Nephron progenitor cell (in vitro differentiated cells): ENCODE measurements around the gene NMNAT2.

Source experiments
- DNase-seq: peaks from one replicate; pipeline ENCODE4 v3.0.0; 2021
- H3K27ac Mint-ChIP-seq: 2 replicates; pipeline ENCODE4 v1.8.0; 2021; ENCODE audit warnings: mild to moderate bottlenecking, moderate library complexity, mixed read lengths
- H3K27me3 Mint-ChIP-seq: 2 replicates; pipeline ENCODE4 v1.8.0; 2021; ENCODE audit warnings: mild to moderate bottlenecking, low read depth, mixed read lengths; ENCODE audit not compliant: poor library complexity
- H3K36me3 Mint-ChIP-seq: 2 replicates; pipeline ENCODE4 v1.8.0; 2021; ENCODE audit warnings: low read depth, mixed read lengths
- H3K4me1 Mint-ChIP-seq: 2 replicates; pipeline ENCODE4 v1.8.0; 2021; ENCODE audit warnings: mixed read lengths
- H3K4me3 Mint-ChIP-seq: 2 replicates; pipeline ENCODE4 v1.8.0; 2021; ENCODE audit warnings: mild to moderate bottlenecking, moderate library complexity, mixed read lengths
- H3K9me3 Mint-ChIP-seq: 2 replicates; pipeline ENCODE4 v1.8.0; 2021; ENCODE audit warnings: mild to moderate bottlenecking, moderate library complexity, mixed read lengths
- TF ChIP-seq, protein P1 (sequence below): fragments of 200-600 bp; sonication (generic); IDR thresholded peaks from 2 replicates; pipeline ENCODE4 v1.5.0; 2021; ENCODE audit warnings: antibody characterized with exemption

The NMNAT2 gene

DNA sequence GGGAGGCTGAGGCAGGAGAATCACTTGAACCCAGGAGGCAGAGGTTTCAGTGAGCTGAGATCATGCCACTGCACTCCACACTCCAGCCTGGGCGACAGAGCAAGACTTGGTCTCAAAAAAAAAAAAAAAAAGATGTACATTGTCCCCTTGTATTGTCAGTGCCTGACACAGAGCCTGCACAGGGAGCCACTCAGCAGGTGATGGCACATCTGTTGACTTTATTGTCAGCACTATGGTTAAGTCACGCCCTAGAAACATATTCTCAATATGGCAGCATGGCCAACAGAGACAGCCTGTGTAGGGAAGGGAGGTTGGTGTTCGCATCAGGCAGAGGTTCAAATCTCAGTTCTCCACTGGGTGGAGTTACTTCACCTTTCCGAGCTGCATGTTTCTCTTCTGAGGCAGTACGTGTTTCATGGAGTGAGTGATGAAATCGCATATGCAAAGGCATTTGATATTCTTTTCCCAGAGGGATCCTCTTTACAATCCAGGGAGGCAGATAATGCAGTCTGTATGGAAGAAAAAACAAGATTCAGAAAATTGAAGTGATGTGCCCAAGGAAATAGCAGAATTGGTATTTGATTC lies 211.6 kb downstream of the NMNAT2 start:
- H3K36me3 Mint-ChIP-seq: no peaks in the 10 kb centered on the region
- no peaks in the 10 kb centered on the region for H3K9me3 Mint-ChIP-seq
- TF ChIP-seq, protein P1, sequence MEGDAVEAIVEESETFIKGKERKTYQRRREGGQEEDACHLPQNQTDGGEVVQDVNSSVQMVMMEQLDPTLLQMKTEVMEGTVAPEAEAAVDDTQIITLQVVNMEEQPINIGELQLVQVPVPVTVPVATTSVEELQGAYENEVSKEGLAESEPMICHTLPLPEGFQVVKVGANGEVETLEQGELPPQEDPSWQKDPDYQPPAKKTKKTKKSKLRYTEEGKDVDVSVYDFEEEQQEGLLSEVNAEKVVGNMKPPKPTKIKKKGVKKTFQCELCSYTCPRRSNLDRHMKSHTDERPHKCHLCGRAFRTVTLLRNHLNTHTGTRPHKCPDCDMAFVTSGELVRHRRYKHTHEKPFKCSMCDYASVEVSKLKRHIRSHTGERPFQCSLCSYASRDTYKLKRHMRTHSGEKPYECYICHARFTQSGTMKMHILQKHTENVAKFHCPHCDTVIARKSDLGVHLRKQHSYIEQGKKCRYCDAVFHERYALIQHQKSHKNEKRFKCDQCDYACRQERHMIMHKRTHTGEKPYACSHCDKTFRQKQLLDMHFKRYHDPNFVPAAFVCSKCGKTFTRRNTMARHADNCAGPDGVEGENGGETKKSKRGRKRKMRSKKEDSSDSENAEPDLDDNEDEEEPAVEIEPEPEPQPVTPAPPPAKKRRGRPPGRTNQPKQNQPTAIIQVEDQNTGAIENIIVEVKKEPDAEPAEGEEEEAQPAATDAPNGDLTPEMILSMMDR: no peak
- H3K4me1 Mint-ChIP-seq: peaks cover 5% of the 10 kb centered on the region
- DNase-seq: no peak
- no peak overlapping the region for H3K4me3 Mint-ChIP-seq
- no peak overlapping the region for H3K27ac Mint-ChIP-seq
- peaks cover 4% of the 10 kb centered on the region for H3K27me3 Mint-ChIP-seq

DNA sequence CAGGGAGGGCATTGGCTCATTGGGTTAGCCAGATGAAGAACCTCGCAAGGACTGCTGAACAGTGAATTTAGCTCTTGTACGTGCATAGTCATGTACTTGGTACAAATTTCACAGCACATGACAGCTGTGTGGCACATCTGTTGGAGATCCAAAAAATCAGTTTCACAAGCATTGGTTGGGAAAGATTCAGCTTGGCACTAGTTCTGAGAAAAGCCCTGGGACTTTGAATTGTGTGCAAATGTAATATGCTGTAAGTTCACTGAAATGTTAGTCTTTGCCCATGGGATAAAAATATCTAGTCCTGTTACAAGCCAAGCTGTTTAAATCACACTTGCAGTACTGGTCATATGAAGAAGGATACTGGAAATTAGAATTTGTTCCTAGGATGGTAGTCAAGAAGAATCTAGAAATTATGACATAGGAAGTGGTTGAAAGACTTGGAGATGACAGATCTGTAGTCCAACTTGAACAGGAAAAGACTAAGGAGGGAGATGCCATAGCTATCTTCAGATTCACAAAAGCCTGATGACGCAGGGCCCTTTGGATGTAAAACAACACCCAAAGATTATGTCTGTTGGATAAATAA lies 212.9 kb downstream of the NMNAT2 start:
- no peaks in the 10 kb centered on the region for H3K36me3 Mint-ChIP-seq

DNA sequence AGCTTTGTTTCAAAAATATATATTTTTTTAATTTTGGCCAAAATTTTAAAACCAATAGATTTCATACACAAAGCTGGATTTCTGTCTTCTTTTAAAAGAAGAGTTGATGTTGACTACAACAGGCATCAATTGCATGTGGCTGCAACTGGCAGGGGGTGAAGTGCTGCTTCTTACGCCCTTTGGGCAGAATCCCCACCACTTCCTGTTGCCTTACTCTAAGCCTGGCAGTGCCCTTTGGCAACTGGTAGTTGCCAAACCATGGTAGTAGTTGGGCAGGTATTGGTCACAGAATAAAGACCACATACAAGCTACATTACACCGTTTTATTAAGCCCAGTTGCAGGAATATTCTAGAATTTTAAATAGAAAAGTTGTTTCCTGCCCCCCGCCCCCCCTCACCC lies 215.1 kb downstream of the NMNAT2 start:
- no peak overlapping the region for H3K27ac Mint-ChIP-seq
- TF ChIP-seq, protein P1: no peak
- H3K27me3 Mint-ChIP-seq: peaks cover 4% of the 10 kb centered on the region
- H3K9me3 Mint-ChIP-seq: no peaks in the 10 kb centered on the region
- H3K4me1 Mint-ChIP-seq: peaks cover 38% of the 10 kb centered on the region
- H3K4me3 Mint-ChIP-seq: no peak overlapping the region
- DNase-seq: no peak
- H3K36me3 Mint-ChIP-seq: no peaks in the 10 kb centered on the region

More for the DNA sequence above, 212.9 kb downstream of the NMNAT2 start:
- no peak for DNase-seq
- Mint-ChIP-seq H3K9me3 (no peaks in the 10 kb centered on the region), H3K4me1 (peaks cover 17% of the 10 kb centered on the region), H3K27me3 (peaks cover 4% of the 10 kb centered on the region), H3K27ac (no peak overlapping the region), H3K4me3 (no peak overlapping the region)
- TF ChIP-seq, protein P1: no peak

DNA sequence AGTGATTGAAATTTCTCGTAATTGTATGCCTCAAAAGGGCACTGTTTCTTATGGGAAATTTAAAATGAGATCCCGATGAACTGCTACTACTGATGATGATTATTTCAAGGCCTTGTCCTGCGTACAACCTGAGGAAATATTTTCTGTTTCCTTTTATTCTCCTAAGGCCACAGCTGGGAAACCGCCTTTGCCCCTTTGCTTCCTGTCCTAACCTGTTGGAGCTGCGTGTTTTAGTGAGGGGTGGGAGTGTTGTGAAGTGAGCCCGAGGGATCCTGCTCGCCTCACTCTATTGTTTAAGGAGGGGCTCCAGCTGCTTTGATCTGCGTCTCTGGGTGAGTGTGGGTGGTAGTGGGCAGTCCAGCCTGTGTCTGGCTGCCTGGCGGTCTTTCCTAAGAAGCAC lies 217.7 kb downstream of the NMNAT2 start:
- Mint-ChIP-seq H3K4me1 (peaks cover 54% of the 10 kb centered on the region), H3K27me3 (no peaks in the 10 kb centered on the region), H3K27ac (peak overlapping the region; percentile 32), H3K9me3 (no peaks in the 10 kb centered on the region), H3K4me3 (peak overlapping the region; percentile 3), H3K36me3 (no peaks in the 10 kb centered on the region)
- TF ChIP-seq, protein P1: no peak
- DNase-seq: no peak

DNA sequence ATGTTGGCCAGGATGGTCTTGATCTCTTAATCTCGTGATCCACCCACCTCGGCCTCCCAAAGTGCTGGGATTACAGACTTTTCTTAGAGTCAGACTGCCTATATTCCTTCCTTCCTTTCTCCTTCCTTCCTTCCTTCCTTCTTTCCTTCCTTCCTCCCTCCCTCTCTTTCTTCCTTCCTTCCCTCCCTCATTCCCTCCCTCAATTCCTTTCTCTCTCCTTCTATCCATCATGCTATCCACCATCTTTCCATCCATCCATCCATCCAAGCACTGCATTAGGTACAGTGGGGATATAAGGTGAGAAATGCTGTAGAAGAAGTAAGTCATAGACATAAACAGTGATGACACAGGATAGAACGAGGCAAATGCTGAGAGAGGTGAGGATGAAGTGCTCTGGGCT lies 218.9 kb downstream of the NMNAT2 start:
- Mint-ChIP-seq H3K4me3 (peak overlapping the region; percentile 2), H3K9me3 (no peaks in the 10 kb centered on the region), H3K27me3 (no peaks in the 10 kb centered on the region), H3K27ac (peak overlapping the region; percentile 18), H3K36me3 (no peaks in the 10 kb centered on the region), H3K4me1 (peaks cover 62% of the 10 kb centered on the region)
- TF ChIP-seq, protein P1: no peak
- no peak for DNase-seq

DNA sequence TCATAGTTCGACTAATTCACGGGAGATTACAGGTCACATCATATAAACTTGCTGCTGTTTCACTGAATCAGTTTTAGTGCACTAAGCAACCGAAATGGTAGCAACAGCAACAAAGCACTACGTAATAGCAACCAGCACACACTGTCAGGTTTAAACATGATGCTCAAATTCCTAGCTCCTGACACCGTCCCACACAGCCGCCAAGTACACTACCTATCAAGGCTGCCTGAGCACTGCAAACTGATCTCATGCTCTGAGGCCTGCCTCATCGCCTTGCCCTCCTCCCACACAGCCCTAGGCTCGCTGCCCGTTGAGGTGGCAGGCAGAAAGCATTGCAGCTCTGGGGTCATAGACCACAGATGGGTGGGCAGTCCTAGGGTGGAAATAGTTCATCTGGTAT lies 219.7 kb downstream of the NMNAT2 start:
- DNase-seq: peak; percentile 10
- H3K27me3 Mint-ChIP-seq: no peaks in the 10 kb centered on the region
- peaks cover 65% of the 10 kb centered on the region for H3K4me1 Mint-ChIP-seq
- no peaks in the 10 kb centered on the region for H3K9me3 Mint-ChIP-seq
- H3K36me3 Mint-ChIP-seq: no peaks in the 10 kb centered on the region
- no peak overlapping the region for H3K4me3 Mint-ChIP-seq
- peak overlapping the region; percentile 89 for H3K27ac Mint-ChIP-seq
- TF ChIP-seq, protein P1: no peak
